ENCODE measurements around the gene PTPRZ1.

- TF ChIP-seq SUZ12 (IDR thresholded peaks at IDR 0.05; ENCODE audit: extremely low read depth, insufficient read depth, insufficient read length) (no peak), YY1 (IDR thresholded peaks at IDR 0.05; ENCODE audit: insufficient read depth, insufficient read length) (no peak)
Measured at GRCh38 chr7:121945480-121946236, 72.7 kb downstream of the PTPRZ1 start.
